Nucleus accumbens (tissue), 56 donors: Measurements from ENCODE around the gene OR10H3.

ENCODE experiments used
- DNase-seq, 56 donors: peaks; one replicate each; lab custom pipeline; 2025; lab: John Stamatoyannopoulos, UW

The OR10H3 gene

GRCh38 chr19:15776991-15777970, 39.5 kb downstream of the OR10H3 start:
- DNase-seq: no peak

- peak; percentile 16 to 92 (median 76) for DNase-seq
Measured at GRCh38 chr19:15779756-15780476, 42.1 kb downstream of the OR10H3 start.

GRCh38 chr19:15780610-15781418, 43.0 kb downstream of the OR10H3 start:
- DNase-seq: peak in 8 of 56 donors; percentile 3 to 31 (median 6)

GRCh38 chr19:15781661-15782060, 43.9 kb downstream of the OR10H3 start:
- DNase-seq: no peak

- no peak for DNase-seq
Measured at GRCh38 chr19:15782211-15782610, 44.4 kb downstream of the OR10H3 start.

GRCh38 chr19:15782896-15783295, 45.1 kb downstream of the OR10H3 start:
- DNase-seq: peak in 1 of 56 donors; percentile 9

- no peak for DNase-seq
Measured at GRCh38 chr19:15787611-15788155, 49.9 kb downstream of the OR10H3 start, which contains the start of gene OR10H5. Gene OR10H5 (plus strand): TSS chr19:15787661. CDS start chr19:15794049, 6,388 bp downstream.

GRCh38 chr19:15788594-15789270, 50.9 kb downstream of the OR10H3 start:
- no peak for DNase-seq

- DNase-seq: peak in 1 of 56 donors; percentile 4
Measured at GRCh38 chr19:15790096-15790495, 52.3 kb downstream of the OR10H3 start.
